Measurements from ENCODE around the gene ISL2. TPM values are rescaled to one million over a fixed set of nuclear protein-coding genes. Genes with fewer than 3 reads are reported as not detected.

ISL2 gene
- total and polyA plus RNA-seq, 2 of the 13 experiments (the other 11 are each of a cell fraction or from before 2014, with no cell fraction given) = 4.3 to 5.1 TPM

DNA sequence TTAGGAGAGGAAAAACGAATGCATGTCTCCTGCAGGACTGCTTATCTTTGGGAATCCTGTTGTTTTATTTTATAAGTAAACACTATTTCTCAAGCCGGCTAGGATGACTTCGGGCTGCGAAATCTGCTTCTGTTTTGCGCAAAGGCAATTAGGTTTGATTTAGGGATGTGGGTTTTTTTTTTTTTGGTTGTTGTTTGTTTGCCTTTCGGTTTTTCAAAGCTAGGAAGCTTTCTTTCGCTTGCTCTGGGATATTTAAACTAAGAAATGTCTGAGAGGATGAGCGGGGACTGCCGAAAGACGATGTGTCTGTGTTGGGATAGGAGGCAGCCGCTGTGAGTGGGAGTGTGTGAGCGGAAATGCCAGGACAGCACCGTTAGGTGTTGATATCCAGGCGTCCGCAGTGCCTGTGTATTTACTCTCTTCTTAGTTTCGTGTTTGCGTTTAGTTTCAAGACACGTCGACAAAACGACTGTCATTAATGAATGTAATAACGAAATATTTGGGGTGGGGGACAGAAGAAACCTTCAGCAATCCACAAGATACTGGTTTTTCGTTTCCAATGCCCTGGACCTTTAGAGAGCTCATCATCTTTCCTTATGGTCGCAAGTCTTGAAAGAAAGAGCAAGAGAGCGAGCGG lies 604 bp downstream of the ISL2 start (continued):
- TF ChIP-seq ZNF543 (CRISPR knock-in tag; IDR thresholded peaks at IDR 0.05) (0 out of 2 replicates have a peak, but pooled peaks have one; percentile 52), ZNF577 (CRISPR knock-in tag; IDR thresholded peaks at IDR 0.05; ENCODE audit: borderline replicate concordance, low read depth) (no peak), MTF2 (CRISPR knock-in tag; IDR thresholded peaks at IDR 0.05; ENCODE audit: borderline replicate concordance) (0 out of 2 replicates have a peak, but pooled peaks have one; percentile 16), ZNF317 (CRISPR knock-in tag; IDR thresholded peaks at IDR 0.05) (peak; percentile 38; the same call in 1 of the 2 replicates), ZKSCAN5 (CRISPR knock-in tag; IDR thresholded peaks at IDR 0.05) (no peak), ZNF367 (CRISPR knock-in tag; IDR thresholded peaks at IDR 0.05; ENCODE audit: borderline replicate concordance) (no peak), HDAC1 (CRISPR knock-in tag; IDR thresholded peaks at IDR 0.05) (peak; percentile 16; the same call in 1 of the 2 replicates), FOXA1 (IDR thresholded peaks at IDR 0.05) (no peak), FOXA1 (CRISPR knock-in tag; IDR thresholded peaks at IDR 0.05) (peak; percentile 36; the same call in 1 of the 2 replicates), ZNF670 (CRISPR knock-in tag; IDR thresholded peaks at IDR 0.05; ENCODE audit: borderline replicate concordance) (0 out of 2 replicates have a peak, but pooled peaks have one; percentile 7), GABPA (IDR thresholded peaks at IDR 0.05; ENCODE audit: low read depth, low read length) (no peak), GABPA (CRISPR knock-in tag; IDR thresholded peaks at IDR 0.05; ENCODE audit: low read depth) (0 out of 2 replicates have a peak, but pooled peaks have one; percentile 26), ETV5 (CRISPR knock-in tag; IDR thresholded peaks at IDR 0.05; ENCODE audit: borderline replicate concordance) (peak; percentile 38; the same call in 1 of the 2 replicates), DNMT1 (CRISPR knock-in tag; IDR thresholded peaks at IDR 0.05) (no peak), FOXK1 (CRISPR knock-in tag; IDR thresholded peaks at IDR 0.05; ENCODE audit: borderline replicate concordance, low read depth) (0 out of 2 replicates have a peak, but pooled peaks have one; percentile 28), ZNF484 (CRISPR knock-in tag; IDR thresholded peaks at IDR 0.05; ENCODE audit: borderline replicate concordance, low read depth) (0 out of 2 replicates have a peak, but pooled peaks have one; percentile 29), MED8 (CRISPR knock-in tag; IDR thresholded peaks at IDR 0.05; ENCODE audit: insufficient replicate concordance) (no peak), GFI1 (CRISPR knock-in tag; IDR thresholded peaks at IDR 0.05; ENCODE audit: borderline replicate concordance) (peak; percentile 22; the same call in 1 of the 2 replicates), SAP130 (CRISPR knock-in tag; IDR thresholded peaks at IDR 0.05; ENCODE audit: low read depth) (0 out of 2 replicates have a peak, but pooled peaks have one; percentile 22), TBX2 (CRISPR knock-in tag; IDR thresholded peaks at IDR 0.05; ENCODE audit: borderline replicate concordance) (no peak), ZNF292 (CRISPR knock-in tag; IDR thresholded peaks at IDR 0.05; ENCODE audit: borderline replicate concordance, low read depth) (0 out of 2 replicates have a peak, but pooled peaks have one; percentile 2), ZNF816 (CRISPR knock-in tag; IDR thresholded peaks at IDR 0.05; ENCODE audit: borderline replicate concordance) (peak; percentile 31; the same call in 1 of the 2 replicates)
- TF ChIP-seq, protein P1, sequence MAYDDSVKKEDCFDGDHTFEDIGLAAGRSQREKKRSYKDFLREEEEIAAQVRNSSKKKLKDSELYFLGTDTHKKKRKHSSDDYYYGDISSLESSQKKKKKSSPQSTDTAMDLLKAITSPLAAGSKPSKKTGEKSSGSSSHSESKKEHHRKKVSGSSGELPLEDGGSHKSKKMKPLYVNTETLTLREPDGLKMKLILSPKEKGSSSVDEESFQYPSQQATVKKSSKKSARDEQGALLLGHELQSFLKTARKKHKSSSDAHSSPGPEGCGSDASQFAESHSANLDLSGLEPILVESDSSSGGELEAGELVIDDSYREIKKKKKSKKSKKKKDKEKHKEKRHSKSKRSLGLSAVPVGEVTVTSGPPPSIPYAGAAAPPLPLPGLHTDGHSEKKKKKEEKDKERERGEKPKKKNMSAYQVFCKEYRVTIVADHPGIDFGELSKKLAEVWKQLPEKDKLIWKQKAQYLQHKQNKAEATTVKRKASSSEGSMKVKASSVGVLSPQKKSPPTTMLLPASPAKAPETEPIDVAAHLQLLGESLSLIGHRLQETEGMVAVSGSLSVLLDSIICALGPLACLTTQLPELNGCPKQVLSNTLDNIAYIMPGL (CRISPR knock-in tag; IDR thresholded peaks at IDR 0.05; ENCODE audit: borderline replicate concordance in 1 of 2, low read depth in 1 of 2) = peak in 1 of 2 experiments; percentile 14; a peak in 1 of 4 replicates
- TF ChIP-seq, protein P2, sequence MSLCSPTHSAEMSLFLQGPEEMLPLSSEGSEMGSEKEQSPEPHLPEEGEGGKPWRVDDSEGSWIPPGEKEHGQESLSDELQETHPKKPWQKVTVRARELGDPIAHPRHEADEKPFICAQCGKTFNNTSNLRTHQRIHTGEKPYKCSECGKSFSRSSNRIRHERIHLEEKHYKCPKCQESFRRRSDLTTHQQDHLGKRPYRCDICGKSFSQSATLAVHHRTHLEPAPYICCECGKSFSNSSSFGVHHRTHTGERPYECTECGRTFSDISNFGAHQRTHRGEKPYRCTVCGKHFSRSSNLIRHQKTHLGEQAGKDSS (CRISPR knock-in tag; IDR thresholded peaks at IDR 0.05; ENCODE audit: borderline replicate concordance, low read depth) = 0 out of 2 replicates have a peak, but pooled peaks have one; percentile 4
